Heart left ventricle (tissue), 13 donors: ENCODE measurements around the gene OIP5.

Experiments used
- CTCF ChIP-seq, 12 donors: fragments of 200-600 bp; sonication (generic) in 4 of 12; IDR thresholded peaks; one replicate each; pipeline versions ENCODE4 v1.5.0 to v1.8.0; 2018 to 2022; ENCODE audit warnings: antibody characterized with exemption in 12 of 12, mild to moderate bottlenecking in 5 of 12
- POLR2A ChIP-seq, 2 donors: fragments of 450-650 bp; IDR thresholded peaks; one replicate each; pipeline ENCODE4 v1.6.1; 2017; ENCODE audit warnings: antibody characterized with exemption in 2 of 2, mild to moderate bottlenecking in 2 of 2, moderate library complexity in 2 of 2
- donor health status: ischemic (EF 13 %, LVEDD 7.1; RV severe dilation, severe dysfunction).
- donor health status: DM: no; HTN: yes; CAD: no.
- donor health status: DM: no; HTN: no; CAD: no.
- donor health status: ischemic (EF 25% LVEDD 6.9; RV normal size, moderate dysfunction).
- donor health status: ischemic (EF 25% LVEDD 5.7; RV mildly dilated, moderate dysfunction).
- donor health status: ischemic (EF 35%, LVEDD 5.7; RV mildly dilated, moderate dysfunction).
- donor health status: nonischemic (EF 11% LVEDD 7.7; RV severe dilation, severe dysfunction).
- donor health status: DM: yes; HTN: yes; CAD: no.
- donor health status: PGD.
- donor health status: ischemic (EF 29% LVEDD 5.4; RV normal size, mild dysfunction).
- donor health status: nonischemic (EF 23%, LVEDD 6.1; RV moderate dilation, normal function).

DNA sequence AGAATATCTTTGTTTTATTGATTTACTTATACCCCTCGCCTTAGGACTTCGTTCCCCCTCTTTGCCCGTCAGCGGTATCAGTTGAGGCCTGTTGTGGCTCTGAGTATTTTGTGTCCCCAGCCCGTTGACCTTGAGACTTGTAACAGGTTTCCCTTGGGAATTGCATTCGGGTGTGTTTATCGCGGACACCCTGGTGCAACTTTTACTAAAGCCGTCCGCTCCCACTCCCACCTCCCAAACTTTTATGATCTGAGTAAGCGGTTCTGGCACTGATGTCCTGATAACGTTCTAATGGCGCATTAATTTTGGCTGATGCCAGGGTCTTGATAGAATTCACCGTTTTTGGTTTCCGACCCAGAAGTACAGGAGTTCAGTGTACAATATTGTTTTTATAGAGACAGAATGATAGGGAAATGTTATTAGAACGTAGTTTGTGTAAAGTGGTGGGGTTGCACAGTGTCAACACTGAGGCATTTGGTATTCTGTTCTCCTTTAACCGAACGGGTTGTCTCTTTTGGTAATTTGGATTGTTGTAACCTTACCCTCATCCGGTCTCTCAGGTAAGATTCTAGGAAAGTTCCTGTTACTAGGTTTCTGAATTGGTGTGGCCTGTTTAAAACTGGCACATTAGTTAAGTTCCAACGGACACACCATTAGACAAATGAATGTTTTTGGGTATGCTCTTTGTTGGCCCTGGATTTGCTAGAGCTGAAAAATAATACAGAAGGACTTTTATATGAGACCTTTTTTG, 47.8 kb downstream of the OIP5 start:
- no peak for TF ChIP-seq CTCF (IDR thresholded peaks at IDR 0.05)
- no peak for TF ChIP-seq POLR2A (IDR thresholded peaks at IDR 0.05)
